NCI-H1930 (cell line): ENCODE measurements around the gene DEFB131B.
"Not testable (repeated sequence)": the region's sequence is repeated elsewhere in the genome, so short reads cannot be mapped to it uniquely, and the experiment has no call there.

ENCODE experiments used
- DNase-seq, 2 experiments: peaks; one replicate each; lab custom pipeline; 2025; lab: John Stamatoyannopoulos, UW

DEFB131B gene, protein sequence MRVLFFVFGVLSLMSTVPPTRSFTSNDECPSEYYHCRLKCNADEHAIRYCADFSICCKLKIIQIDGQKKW

DNA sequence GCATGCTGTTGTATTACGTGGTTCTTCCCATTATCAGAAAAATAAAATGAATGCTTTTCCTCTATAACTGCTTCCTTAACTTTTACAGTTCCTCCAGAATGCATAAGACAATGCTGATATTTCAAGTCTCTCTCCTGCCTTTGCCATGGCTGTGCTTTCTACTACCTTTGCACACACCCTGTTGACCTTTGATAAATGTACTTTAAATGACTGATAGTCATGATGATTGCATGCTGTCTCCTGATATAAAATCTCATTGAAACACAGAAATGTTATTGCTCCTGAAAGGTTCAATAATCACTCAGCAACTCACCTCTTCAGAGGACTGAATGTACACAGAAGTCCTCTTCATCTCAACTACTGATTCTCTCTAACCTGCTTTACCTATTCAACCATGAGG lies at the start of gene DEFB131B:
TSS of gene DEFB131B (plus strand) at position 395 of the 400 bp plus-strand sequence. CDS start at position 395, 0 bp downstream.
- not testable (repeated sequence) for DNase-seq

DNA sequence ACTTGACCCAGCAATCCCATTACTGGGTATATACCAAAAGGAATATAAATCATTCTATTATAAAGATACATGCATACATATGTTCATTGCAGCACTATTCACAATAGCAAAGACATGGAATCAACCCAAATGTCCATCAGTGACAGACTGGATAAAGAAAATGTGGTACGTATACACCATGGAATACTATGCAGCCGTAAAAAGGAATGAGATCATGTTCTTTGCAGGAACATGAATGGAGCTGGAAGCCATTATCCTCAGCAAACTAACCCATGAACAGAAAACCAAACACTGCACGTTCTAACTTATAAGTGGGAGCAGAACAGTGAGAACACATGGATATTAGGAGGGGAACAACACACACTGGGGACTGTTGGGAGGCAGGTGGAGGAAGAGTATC lies 49.0 kb upstream of the DEFB131B start:
- DNase-seq, result not testable (repeated sequence)

DNA sequence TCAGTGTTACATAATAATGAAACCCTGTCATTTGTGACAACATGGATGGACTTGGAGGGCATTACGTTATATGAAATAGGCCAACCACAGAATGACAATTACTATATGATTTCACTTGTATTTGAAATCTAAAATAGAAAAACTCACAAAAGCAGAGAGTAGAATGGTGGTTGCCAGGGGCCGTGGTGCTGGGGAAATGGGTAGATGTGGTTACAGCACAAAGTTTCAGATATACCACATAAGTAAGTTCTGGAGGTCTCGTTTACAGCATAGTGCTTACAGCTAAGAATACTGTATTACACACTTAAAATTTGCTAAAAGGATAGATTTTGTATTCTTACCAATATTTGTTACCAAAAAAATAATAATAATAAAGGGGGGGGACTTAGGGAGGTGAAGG lies 48.6 kb upstream of the DEFB131B start:
- DNase-seq, result not testable (repeated sequence)

DNA sequence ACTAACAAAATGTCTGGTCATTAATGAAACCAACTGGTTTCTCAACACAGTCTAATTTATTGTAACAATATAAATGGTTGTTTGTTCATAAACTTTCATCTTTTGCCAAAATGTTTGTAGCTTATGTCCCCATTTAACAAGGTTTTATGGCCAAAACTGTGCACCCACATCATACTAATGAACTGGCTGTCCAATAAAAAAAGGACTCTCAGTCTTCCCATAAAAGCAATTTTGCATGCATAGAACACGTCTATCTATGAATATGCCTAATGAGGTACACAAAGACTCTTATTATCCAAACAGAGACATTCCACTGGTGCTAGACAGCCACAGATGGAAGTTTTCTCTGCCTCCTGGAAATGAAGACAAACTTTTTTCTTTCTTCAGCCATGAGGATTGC lies 45.4 kb upstream of the DEFB131B start, which contains the start of gene DEFB108B:
TSS of gene DEFB108B (plus strand) at position 390 of the 400 bp plus-strand sequence. CDS start at position 390, 0 bp downstream.
- DNase-seq, result not testable (repeated sequence)

DNA sequence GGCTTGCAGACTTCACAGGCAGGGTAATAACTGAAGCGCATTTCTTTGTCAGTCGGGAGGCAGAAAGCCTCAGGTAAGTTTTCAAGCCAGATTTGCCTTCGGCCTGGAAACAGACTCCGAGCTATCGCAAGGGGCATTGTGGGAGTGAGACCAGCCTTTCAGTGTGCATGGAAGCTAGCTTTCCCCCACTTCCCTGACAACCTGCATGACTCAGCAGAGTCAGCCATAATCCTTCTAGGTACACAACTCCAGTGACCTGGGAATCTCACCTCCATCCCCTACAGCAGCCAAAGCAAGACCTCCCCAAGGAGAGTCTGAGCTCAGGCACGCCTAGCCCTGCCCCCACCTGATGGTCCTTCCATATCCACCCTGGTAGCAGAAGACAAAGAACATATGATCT lies 35.5 kb upstream of the DEFB131B start:
- not testable (repeated sequence) for DNase-seq

DNA sequence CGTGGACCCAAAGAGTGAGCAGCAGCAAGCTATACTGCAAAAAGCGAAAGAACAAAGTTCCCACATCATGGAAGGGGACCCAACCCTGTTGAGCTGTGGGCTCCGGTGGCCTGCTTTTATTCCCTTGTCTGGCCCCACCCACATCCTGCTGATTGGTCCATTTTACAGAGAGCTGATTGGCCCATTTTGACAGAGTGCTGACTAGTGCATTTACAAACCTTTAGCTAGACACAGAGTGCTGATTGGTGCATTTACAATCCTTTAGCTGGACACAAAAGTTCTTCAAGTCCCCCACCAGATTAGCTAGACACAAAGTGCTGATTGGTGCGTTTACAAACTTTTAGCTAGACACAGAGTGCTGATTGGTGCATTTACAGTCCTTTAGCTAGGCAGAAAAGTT lies 34.9 kb upstream of the DEFB131B start:
- DNase-seq, result not testable (repeated sequence)

DNA sequence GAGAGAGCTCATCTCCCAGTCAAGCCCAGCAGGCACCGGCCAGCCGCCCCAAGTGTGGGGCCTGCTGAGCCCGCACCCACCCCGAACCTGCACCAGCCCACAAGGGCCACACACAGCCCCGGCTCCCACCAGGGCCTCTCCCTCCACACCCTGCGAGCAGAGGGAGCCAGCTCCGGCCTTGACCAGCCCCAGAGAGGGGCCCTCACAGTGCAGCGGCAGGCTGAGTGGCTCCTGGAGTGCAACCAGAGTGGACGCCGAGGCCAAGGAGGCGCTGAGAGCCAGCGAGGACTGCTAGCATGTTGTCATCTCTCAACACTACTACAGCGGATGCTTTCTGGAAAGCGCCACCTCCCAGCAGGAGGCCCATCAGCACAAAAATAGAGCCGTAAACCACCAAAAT lies 34.4 kb upstream of the DEFB131B start:
- no peak for DNase-seq

DNA sequence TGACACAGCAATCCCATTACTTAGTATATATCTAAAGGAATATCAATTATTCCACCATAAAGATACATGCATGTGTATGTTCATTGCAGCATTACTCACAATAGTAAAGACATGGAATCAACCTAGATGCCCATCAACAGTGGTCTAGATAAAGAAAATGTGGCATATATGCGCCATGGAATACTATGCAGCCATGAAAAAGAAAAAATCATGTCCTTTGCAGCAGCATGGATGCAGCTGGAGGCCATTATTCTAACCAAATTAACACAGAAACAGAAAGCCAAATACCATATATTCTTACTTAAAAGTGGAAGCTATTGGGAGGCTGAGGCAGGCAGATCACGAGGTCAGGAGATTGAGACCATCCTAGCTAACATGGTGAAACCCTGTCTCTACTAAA lies 24.4 kb upstream of the DEFB131B start:
- DNase-seq, result not testable (repeated sequence)

DNA sequence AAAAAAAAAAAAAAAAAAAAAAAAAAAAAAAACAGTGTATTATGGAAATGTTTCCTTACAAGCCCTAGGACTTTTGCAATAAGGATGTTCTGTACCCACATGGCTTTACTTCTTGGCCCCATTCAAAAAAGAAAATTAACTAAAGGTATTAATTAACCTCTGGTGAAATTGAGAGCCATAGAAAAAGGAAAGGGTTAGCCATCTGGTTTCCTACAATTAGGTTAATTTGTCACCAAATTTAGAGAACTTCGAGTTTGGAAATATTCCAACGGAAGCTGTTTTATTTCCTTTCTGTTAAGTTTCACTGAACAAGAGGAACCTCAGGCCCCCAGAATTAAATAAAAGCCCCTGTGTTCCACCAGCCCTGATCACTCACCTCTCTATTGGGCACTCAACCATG lies 22.4 kb upstream of the DEFB131B start:
- not testable (repeated sequence) for DNase-seq

DNA sequence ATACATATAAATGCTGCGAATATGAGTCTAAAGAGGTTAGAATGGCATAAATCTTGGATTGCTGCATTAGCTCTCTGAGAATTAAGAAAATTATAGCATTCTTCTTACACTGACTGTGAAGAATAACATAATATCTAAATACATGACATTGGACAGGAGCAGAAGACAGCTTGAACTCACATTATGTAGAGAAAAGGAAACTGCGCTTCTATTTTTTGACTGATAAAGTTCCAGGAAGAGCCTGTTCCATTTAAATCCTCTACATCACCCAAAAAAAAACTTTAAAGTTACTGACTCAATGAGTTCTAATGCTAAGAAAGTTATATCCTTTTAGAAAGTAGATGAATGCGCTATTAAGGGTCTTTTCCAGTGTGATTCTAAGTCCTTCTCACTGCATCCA lies 17.4 kb upstream of the DEFB131B start:
- not testable (repeated sequence) for DNase-seq

DNA sequence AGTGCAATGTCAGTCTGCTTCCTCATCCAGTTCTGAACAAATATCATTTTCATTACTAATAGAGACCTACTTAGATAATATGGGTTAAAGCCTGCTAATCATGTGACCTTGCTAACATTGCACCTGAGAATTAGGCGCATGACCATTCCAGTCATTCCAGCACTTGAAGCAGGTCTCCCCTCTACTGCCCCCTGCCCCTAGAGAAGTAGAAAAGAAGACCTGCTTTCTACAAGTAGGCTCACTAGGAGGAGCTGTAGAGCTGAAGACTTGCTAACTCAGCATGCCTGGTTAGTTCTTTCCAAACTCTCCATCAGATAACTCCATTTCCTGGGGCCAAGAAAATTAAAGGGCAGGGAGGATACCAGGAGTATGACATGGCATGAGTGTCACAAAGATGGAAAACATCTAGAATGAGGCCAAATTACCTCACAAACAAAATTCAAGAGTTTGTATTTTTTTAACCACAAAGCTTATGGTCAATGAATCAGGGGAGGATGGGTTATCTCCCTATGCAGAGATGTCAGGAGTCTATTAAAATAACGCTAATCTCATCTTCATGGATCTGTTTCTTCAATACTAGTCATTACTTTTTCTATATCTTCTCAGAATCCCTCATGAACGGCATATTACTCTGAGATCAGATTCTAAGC lies 14.2 kb upstream of the DEFB131B start:
- DNase-seq, result peak; percentile 6 to 18

DNA sequence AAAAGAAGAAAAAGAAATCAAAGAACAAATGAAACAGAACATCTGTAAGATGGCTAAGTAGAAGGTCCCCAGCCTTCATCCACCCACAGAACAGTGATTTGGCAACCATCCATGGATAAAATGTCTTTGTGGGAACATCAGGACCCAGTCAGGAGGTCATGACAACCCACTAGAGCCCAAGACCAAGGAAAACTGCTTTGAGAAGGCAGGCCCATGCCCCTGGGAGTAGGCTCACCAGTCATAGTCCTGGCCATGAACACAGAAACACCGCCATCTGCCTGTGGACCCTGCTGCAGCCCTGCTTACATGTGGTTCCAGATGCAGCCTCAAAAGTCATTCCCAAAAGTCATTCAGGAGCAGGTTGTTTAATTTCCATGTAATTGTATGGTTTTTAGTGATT lies 11.0 kb upstream of the DEFB131B start:
- not testable (repeated sequence) for DNase-seq

DNA sequence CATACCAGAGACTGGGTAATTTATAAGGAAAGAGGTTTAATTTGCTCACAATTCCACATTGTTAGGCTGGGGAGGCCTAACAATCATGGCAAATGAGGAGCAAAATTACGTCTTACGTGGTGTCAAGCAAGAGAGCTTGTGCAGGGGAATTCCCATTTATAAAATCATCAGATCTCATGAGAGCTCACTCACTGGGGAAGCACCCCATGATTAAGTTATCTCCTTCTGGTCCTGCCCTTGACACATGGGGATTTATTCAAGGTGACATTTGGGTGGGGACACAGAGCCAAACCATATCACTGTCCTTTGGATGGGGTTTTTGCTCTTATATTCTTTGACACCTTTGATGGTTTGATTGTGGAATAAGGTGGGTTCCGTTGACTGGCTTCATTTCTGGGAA lies 8.3 kb upstream of the DEFB131B start:
- DNase-seq, result not testable (repeated sequence)

DNA sequence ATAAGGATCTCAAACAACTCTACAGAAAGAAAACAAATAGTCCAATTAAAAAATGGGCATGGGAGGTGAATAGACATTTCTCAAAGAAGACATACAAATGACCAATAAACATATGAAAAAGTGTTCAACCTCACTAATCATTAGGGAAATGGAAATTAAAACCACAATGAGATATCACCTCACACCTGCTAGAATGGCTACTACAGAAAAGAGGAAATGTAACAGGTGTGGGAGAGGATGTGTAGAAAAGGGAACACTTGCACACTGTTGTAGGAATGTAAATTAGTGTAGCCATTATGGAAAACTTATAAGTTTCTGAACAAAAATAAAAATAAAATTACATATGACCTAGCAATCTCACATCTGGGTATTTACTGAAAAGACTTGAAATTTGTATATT lies 7.6 kb upstream of the DEFB131B start:
- not testable (repeated sequence) for DNase-seq

DNA sequence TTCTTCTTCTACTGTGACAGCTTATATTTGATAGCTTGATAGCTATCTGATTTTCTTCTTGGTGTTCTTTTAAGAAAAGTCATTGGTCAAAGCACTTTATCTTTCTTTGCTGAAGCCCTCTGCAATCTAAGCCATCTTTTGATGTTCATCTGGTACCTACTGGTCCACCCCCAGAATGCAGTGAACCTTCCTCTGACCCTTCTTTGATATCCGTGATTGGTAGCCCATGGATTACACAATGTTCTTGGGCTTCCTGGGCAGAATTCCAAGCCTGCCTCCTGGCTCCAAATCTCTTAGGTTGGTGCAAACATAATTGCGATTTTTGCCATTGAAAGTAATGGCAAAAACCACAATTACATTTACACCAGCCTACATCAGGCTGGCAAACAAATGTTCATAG lies 2.0 kb upstream of the DEFB131B start:
- DNase-seq, result not testable (repeated sequence)

DNA sequence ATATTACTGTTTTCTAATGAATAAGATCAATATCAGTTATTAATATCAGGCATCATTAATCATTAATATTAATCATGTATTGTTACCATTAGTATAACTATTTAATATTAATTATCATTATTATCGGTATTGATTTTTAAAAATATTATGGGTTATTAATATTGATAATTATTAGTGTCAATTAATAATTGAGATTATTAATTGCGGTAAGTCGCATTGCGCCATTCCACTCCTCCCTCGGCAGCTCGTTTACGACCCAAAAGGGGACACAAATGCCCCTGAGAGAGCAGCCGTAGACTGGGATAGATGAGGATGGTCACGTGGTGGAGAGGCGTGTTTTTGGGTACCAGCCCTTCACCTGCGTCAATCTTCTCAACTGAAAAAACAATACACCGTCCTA lies 7.6 kb downstream of the DEFB131B start:
- not testable (repeated sequence) for DNase-seq

DNA sequence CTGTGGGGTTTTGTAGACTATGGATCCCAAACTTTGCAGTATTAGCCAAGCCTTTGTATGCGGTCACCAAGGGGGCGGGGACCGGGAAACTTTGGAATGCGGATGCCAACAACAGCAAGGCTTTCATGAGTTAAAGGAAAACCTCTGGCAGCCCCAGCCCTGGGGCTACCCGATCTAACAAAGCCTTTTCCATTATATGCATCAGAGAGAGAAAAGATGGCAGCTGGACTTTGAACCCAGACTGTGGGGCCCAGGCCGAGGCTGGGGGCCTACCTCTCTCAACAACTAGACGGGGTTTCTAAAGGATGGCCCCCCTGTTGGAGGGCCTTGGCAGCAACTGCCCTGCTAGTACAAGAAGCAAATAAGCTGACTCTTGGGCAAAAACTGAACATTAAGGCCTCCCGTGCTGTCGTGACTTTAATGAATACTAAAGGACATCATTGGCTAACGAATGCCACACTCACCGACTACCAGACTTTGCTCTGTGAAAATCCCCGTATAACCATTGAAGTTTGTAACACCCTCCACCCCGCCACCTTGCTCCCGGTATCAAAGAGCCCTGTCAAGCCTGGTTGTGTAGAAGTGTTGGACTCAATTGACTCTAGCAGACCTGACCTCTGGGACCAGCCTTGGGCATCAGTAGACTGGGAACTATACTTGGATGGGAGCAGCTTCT lies 10.2 kb downstream of the DEFB131B start:
- DNase-seq, result not testable (repeated sequence)

DNA sequence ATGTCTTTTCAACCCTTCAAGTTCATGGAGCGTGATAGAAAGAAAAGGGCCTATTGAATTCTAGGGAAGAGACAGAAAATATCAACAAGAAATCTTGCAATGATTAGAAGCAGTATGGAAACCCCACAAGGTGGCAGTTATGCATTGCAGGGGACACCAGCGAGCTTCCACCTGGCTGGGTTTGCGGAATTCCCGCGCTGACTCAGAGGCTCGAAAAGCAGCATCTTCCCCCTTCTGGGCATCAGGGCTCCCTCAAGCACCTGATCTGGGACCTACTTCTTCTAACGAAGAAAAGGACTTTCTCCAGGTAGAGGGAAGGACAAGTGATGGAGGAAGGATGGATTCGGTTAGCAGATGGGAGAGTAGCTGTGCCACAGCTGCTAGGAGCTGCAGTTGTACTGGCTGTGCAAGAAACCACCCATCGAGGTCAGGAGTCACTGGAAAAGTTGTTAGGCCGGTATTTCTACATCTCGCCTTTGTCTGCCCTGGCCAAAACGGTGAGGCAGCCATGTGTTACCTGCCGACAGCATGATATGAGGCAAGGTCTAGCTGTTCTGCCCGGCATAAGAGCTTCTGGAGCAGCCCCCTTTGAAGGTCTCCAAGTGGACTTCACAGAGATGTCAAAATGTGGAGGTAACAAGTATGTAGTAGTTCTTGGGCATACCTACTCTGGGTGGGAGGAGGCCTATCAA lies 11.1 kb downstream of the DEFB131B start:
- not testable (repeated sequence) for DNase-seq

DNA sequence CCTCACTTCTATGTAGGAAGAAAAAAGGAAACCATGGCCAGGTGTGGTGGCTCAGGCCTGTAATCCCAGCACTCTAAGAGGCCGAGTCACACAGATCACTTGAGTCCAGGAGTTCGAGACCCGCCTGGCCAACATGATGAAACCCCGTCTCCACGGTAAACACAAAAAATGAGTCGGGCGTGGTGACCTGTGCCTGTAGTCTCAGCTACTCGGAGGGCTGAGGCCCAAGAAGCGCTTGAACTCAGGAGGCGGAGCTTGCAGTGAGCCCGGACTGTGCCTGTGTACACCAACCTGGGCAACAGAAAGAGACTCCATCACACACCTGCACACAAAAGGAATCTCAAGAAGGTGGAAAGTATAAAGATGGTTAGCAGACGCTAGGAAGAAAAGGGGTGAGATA lies 17.7 kb downstream of the DEFB131B start:
- DNase-seq, result no peak

DNA sequence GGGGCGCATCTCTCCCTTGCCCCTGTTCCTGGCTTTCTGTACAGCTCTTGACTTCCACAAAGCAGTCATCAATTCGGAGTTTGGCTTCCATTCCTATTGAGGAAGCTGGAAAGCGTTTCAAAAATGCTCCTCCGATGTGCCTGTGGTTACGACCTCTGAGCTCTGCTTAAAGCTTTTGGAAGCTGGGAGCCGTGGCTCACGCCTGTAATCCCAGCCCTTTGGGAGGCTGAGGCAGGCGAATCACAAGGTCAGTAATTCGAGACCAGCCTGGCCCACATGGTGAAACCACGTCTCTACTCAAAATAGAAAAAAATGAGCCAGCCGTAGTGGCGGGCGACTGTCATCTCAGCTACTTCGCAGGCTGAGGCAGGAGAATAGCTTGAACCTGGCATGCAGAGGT lies 22.9 kb downstream of the DEFB131B start:
- not testable (repeated sequence) for DNase-seq

DNA sequence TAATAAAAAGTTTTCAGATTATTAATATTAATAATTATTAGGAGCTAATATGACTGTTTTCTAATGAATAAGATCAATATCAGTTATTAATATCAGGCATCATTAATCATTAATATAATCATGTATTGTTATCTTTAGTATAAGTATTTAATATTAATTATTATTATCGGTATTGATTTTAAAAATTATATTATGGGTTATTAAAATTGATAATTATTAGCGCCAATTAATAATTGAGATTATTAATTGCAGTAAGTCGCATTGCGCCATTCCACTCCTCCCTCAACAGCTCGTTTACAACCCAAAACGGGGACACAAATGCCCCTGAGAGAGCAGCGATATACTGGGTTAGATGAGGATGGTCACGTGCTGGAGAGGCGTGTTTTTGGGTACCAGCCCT lies 30.0 kb downstream of the DEFB131B start:
- no peak for DNase-seq

DNA sequence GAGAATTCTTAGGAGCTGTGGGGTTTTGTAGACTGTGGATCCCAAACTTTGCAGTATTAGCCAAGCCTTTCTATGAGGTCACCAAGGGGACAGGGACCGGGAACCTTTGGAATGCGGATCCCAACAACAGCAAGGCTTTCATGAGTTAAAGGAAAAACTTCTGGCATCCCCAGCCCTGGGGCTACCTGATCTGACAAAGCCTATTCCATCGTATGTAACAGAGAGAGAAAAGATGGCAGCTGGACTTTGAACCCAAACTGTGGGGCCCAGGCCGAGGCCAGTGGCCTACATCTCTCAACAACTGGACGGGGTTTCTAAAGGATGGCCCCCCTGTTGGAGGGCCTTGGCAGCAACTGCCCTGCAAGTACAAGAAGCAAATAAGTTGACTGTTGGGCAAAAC lies 32.5 kb downstream of the DEFB131B start:
- DNase-seq, result not testable (repeated sequence)
